A673 (cell line): Measurements from ENCODE around the gene NHLRC4.

ENCODE experiments used
- CTCF ChIP-seq: fragments of 300-800, 200-600 bp; sonication (generic); conservative IDR thresholded peaks from 2 replicates; pipeline ENCODE4 v1.5.1; 2017; ENCODE audit warnings: low read depth, mild to moderate bottlenecking, antibody characterized with exemption, low read length, moderate library complexity, mixed read lengths
- EZH2 ChIP-seq: fragments of 200-600 bp; sonication (generic); IDR thresholded peaks from 2 replicates; pipeline ENCODE4 v1.6.1; 2017; ENCODE audit warnings: borderline replicate concordance, low read depth, mild to moderate bottlenecking, mixed read lengths, antibody characterized with exemption, low read length; ENCODE audit not compliant: poor library complexity, severe bottlenecking

- TF ChIP-seq EZH2 (no peak), CTCF (no peak)
Measured at GRCh38 chr16:526181-527014, 40.4 kb upstream of the NHLRC4 start.
